ENCODE data around the gene VPS16.

VPS16 gene

DNA sequence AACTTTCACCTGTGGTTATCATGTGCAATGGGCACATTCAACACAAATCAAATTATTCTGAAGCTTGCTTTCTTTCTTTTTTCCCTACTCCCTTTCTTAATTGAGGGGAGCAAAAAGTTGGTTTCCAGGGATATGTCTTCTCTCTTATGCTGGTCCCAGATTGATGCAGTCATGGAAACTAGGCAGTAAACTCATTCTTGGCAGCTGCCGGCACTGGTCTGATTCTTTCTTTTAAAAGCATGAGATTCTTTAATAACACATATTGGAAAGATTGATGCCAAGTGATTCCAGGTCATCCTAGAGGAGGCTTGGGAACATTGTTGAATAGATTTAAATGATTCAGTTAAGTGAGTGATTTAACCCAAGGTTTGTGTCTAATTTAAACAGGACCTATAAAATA lies 61.7 kb downstream of the VPS16 start (continued):
- TF ChIP-seq, protein P1, sequence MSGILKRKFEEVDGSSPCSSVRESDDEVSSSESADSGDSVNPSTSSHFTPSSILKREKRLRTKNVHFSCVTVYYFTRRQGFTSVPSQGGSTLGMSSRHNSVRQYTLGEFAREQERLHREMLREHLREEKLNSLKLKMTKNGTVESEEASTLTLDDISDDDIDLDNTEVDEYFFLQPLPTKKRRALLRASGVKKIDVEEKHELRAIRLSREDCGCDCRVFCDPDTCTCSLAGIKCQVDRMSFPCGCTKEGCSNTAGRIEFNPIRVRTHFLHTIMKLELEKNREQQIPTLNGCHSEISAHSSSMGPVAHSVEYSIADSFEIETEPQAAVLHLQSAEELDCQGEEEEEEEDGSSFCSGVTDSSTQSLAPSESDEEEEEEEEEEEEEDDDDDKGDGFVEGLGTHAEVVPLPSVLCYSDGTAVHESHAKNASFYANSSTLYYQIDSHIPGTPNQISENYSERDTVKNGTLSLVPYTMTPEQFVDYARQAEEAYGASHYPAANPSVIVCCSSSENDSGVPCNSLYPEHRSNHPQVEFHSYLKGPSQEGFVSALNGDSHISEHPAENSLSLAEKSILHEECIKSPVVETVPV (CRISPR knock-in tag; IDR thresholded peaks at IDR 0.05) = no peak
- TF ChIP-seq, protein P2, sequence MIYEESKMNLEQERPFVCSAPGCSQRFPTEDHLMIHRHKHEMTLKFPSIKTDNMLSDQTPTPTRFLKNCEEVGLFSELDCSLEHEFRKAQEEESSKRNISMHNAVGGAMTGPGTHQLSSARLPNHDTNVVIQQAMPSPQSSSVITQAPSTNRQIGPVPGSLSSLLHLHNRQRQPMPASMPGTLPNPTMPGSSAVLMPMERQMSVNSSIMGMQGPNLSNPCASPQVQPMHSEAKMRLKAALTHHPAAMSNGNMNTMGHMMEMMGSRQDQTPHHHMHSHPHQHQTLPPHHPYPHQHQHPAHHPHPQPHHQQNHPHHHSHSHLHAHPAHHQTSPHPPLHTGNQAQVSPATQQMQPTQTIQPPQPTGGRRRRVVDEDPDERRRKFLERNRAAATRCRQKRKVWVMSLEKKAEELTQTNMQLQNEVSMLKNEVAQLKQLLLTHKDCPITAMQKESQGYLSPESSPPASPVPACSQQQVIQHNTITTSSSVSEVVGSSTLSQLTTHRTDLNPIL (CRISPR knock-in tag; IDR thresholded peaks at IDR 0.05; ENCODE audit: low read depth) = no peak

DNA sequence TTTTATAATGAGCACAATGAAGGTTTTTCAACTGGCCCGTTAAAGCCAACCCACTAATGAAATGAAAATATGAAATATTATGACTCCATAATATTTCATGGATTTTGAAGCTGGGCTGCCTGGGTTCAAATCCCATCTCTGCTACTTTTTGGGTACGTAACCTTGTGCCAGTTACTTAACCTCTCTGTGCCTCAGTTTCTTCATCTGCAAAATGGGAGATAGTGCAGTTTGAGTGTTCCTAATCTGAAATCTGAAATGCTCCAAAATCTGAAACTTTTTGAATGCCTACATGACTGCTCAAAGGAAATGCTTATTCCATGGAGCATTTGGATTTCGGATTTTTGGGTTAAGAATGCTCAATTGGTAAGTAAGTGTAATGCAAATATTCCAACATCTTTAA lies 62.3 kb downstream of the VPS16 start:
- no peak for ATAC-seq
- TF ChIP-seq, protein P3, sequence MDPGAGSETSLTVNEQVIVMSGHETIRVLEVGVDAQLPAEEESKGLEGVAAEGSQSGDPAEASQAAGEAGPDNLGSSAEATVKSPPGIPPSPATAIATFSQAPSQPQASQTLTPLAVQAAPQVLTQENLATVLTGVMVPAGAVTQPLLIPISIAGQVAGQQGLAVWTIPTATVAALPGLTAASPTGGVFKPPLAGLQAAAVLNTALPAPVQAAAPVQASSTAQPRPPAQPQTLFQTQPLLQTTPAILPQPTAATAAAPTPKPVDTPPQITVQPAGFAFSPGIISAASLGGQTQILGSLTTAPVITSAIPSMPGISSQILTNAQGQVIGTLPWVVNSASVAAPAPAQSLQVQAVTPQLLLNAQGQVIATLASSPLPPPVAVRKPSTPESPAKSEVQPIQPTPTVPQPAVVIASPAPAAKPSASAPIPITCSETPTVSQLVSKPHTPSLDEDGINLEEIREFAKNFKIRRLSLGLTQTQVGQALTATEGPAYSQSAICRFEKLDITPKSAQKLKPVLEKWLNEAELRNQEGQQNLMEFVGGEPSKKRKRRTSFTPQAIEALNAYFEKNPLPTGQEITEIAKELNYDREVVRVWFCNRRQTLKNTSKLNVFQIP (CRISPR knock-in tag; IDR thresholded peaks at IDR 0.05; ENCODE audit: borderline replicate concordance, low read depth) = no peak
- no peak for TF ChIP-seq ZNF565 (CRISPR knock-in tag; conservative IDR thresholded peaks at IDR 0.05; ENCODE audit: low read depth)
- no peak for TF ChIP-seq BACH2 (CRISPR knock-in tag; IDR thresholded peaks at IDR 0.05; ENCODE audit: borderline replicate concordance)

DNA sequence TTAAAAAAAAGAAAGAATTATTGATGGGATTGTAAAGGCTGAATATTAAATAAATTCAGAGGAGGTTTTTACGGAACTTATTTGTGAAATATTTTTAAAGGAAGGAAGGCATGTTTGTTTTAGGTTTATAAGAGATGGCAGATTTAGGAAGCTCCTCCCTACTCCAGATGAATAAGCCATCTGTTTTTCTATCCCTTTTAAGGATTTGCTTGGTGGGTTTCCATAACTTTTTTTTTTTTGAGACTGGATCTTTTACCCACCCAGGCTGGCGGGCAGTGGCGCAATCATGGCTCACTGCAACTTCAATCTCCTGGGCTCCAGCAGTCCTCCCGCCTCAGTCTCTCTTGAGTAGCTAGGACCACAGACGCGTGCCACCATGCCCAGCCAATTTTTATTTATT lies 63.1 kb downstream of the VPS16 start:
- TF ChIP-seq GLIS3 (CRISPR knock-in tag; IDR thresholded peaks at IDR 0.05) = no peak
- TF ChIP-seq ISL1 (CRISPR knock-in tag; IDR thresholded peaks at IDR 0.05) = no peak
- TF ChIP-seq ZNF8 (CRISPR knock-in tag; IDR thresholded peaks at IDR 0.05) = no peak
- TF ChIP-seq ESRRG (CRISPR knock-in tag; IDR thresholded peaks at IDR 0.05) = no peak
- no peak for TF ChIP-seq CSDC2 (CRISPR knock-in tag; IDR thresholded peaks at IDR 0.05)
- TF ChIP-seq ZFP3 (CRISPR knock-in tag; IDR thresholded peaks at IDR 0.05) = no peak
- TF ChIP-seq BACH2 (CRISPR knock-in tag; IDR thresholded peaks at IDR 0.05; ENCODE audit: borderline replicate concordance) = no peak
- TF ChIP-seq, protein P1 (CRISPR knock-in tag; IDR thresholded peaks at IDR 0.05) = no peak
- no peak for TF ChIP-seq ZFP30 (CRISPR knock-in tag; IDR thresholded peaks at IDR 0.05)
- no peak for TF ChIP-seq ZNF70 (CRISPR knock-in tag; IDR thresholded peaks at IDR 0.05)
- ATAC-seq = no peak

DNA sequence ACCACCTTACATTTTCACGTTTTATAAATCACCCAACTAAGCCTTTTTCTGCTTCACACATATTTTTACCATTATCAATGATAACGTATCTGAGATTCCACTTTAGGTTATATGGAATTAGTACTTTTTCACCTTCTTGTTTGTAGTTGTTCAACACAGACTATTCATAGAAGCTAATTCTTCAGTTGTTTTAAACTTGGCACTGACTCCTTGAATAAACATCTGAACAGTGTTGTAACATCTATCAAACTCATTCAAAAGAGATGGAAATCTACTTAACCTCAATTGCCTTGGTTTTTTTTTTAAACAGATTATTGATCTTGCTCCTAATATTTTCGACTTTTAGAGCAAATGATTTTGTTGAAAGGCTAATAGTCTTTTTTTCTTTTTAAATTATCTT lies 67.0 kb downstream of the VPS16 start:
- no peak for ATAC-seq
- TF ChIP-seq, protein P3 (CRISPR knock-in tag; IDR thresholded peaks at IDR 0.05; ENCODE audit: borderline replicate concordance, low read depth) = no peak
- TF ChIP-seq, protein P2 (CRISPR knock-in tag; IDR thresholded peaks at IDR 0.05; ENCODE audit: low read depth) = no peak
- TF ChIP-seq SNAI2 (CRISPR knock-in tag; IDR thresholded peaks at IDR 0.05) (no peak), OSR1 (CRISPR knock-in tag; IDR thresholded peaks at IDR 0.05) (no peak), ZNF565 (CRISPR knock-in tag; conservative IDR thresholded peaks at IDR 0.05; ENCODE audit: low read depth) (no peak), ARNTL (CRISPR knock-in tag; IDR thresholded peaks at IDR 0.05; ENCODE audit: borderline replicate concordance, low read depth) (no peak), ZFP30 (CRISPR knock-in tag; IDR thresholded peaks at IDR 0.05) (no peak)

DNA sequence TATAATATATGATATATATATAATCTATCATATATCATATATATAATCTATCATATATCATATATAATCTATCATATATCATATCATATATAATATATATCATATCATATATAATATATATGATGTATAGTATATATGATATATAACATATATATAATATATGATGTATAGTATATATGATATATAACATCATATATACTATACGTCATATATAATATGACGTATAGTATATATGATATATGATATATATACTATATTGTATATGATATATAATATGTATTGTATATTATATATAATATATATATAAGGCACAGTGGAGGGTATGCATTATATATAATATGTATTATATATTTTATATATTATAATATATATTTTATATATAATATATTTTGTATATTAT lies 69.4 kb downstream of the VPS16 start:
- TF ChIP-seq PPARA (CRISPR knock-in tag; IDR thresholded peaks at IDR 0.05; ENCODE audit: borderline replicate concordance) (no peak), ISL1 (CRISPR knock-in tag; IDR thresholded peaks at IDR 0.05) (no peak), ZFP30 (CRISPR knock-in tag; IDR thresholded peaks at IDR 0.05) (no peak), ZC3H10 (CRISPR knock-in tag; IDR thresholded peaks at IDR 0.05) (no peak), ARNTL (CRISPR knock-in tag; IDR thresholded peaks at IDR 0.05; ENCODE audit: borderline replicate concordance, low read depth) (no peak), ZNF565 (CRISPR knock-in tag; conservative IDR thresholded peaks at IDR 0.05; ENCODE audit: low read depth) (no peak)
- TF ChIP-seq, protein P2 (CRISPR knock-in tag; IDR thresholded peaks at IDR 0.05; ENCODE audit: low read depth) = no peak
- ATAC-seq = no peak

All from SK-N-SH treated with all-trans-retinoic acid at 6 μM for 48 hours (cell line).